Colonic mucosa (tissue), 4 donors: ENCODE results near the gene KMT2C. TPM values are rescaled to one million over a fixed set of nuclear protein-coding genes. Genes with fewer than 3 reads are reported as not detected.
"Not testable (repeated sequence)": the region's sequence is repeated elsewhere in the genome, so short reads cannot be mapped to it uniquely, and the experiment has no call there.

Experiments used
- DNase-seq: peaks from one replicate; pipeline ENCODE4 v3.0.0-alpha.2; 2020
- H3K27ac ChIP-seq: fragments of 200-600 bp; one replicate; pipeline ENCODE4 v1.8.0; 2021
- H3K27me3 ChIP-seq: fragments of 200-600 bp; one replicate; pipeline ENCODE4 v1.8.0; 2021
- H3K36me3 ChIP-seq: fragments of 200-600 bp; one replicate; pipeline ENCODE4 v1.8.0; 2021
- H3K4me1 ChIP-seq: fragments of 200-600 bp; one replicate; pipeline ENCODE4 v1.8.0; 2021; ENCODE audit warnings: mild to moderate bottlenecking
- H3K4me3 ChIP-seq: fragments of 200-600 bp; one replicate; pipeline ENCODE4 v1.8.0; 2021
- H3K9ac ChIP-seq, 2 donors: one replicate each; pipeline ENCODE4 v1.7.0; 2013; ENCODE audit warnings: control low read depth in 2 of 2, low read depth in 2 of 2, low read length in 2 of 2
- H3K9me3 ChIP-seq: fragments of 200-600 bp; one replicate; pipeline ENCODE4 v1.8.0; 2021
- CTCF ChIP-seq: fragments of 200-600 bp; IDR thresholded peaks from one replicate; pipeline ENCODE4 v1.8.0; 2022; ENCODE audit warnings: antibody characterized with exemption, mild to moderate bottlenecking
- intact Hi-C: fragments of 100-400 bp; cut with DNase I; formaldehyde crosslinking; loops from one replicate; pipeline ENCODE4 v1.14.1; 2022
- total RNA-seq, 2 donors: library from RNA; stranded (reverse); fragmentation: NEBNext Ultra II Directional in 1 of 2; extraction: Animal tissue kit (Norgen Biotek cat#: 25700) in 1 of 2; gene quantifications; one replicate each; pipeline ENCODE4 v1.2.1, GENCODE V29; 2021
- donor health status: healthy.
- donor health status: DM: no; HTN: no; CAD: no.
- donor health status: DM: no; HTN: no; CAD: no.

The KMT2C gene
- total RNA-seq, 2 donors from 2014 or later: 70.9 to 73.3 TPM

GRCh38 chr7:152383341-152384234 is 52.2 kb downstream of the KMT2C start:
- no peak overlapping the region for H3K27ac ChIP-seq
- intact Hi-C loops: no loop called here
- no peak overlapping the region for H3K4me3 ChIP-seq
- no peaks in the 10 kb centered on the region for H3K36me3 ChIP-seq
- no peaks in the 10 kb centered on the region for H3K9me3 ChIP-seq
- TF ChIP-seq CTCF: no peak
- no peak overlapping the region for H3K9ac ChIP-seq
- H3K4me1 ChIP-seq: peaks cover 8% of the 10 kb centered on the region
- H3K27me3 ChIP-seq: no peaks in the 10 kb centered on the region
- no peak for DNase-seq

GRCh38 chr7:152382244-152382643 is 53.6 kb downstream of the KMT2C start:
- no peak for TF ChIP-seq CTCF
- H3K4me1 ChIP-seq: peaks cover 8% of the 10 kb centered on the region
- H3K4me3 ChIP-seq: no peak overlapping the region
- H3K36me3 ChIP-seq: no peaks in the 10 kb centered on the region
- H3K9ac ChIP-seq: no peak overlapping the region
- H3K27me3 ChIP-seq: no peaks in the 10 kb centered on the region
- DNase-seq: no peak
- intact Hi-C loops: no loop called here
- no peak overlapping the region for H3K27ac ChIP-seq
- no peaks in the 10 kb centered on the region for H3K9me3 ChIP-seq

- H3K27ac ChIP-seq, H3K36me3 ChIP-seq, DNase-seq, H3K9me3 ChIP-seq, H3K4me3 ChIP-seq, H3K9ac ChIP-seq, H3K27me3 ChIP-seq, H3K4me1 ChIP-seq, intact Hi-C loops: not testable (repeated sequence)
These were observed 54.7 kb downstream of the KMT2C start for GRCh38 chr7:152380931-152381578.

GRCh38 chr7:152378497-152378896 is 57.3 kb downstream of the KMT2C start:
- intact Hi-C loops, H3K9ac ChIP-seq, H3K27me3 ChIP-seq, H3K9me3 ChIP-seq, H3K27ac ChIP-seq, H3K4me3 ChIP-seq, H3K36me3 ChIP-seq, DNase-seq, H3K4me1 ChIP-seq: not testable (repeated sequence)

- intact Hi-C loops, H3K27ac ChIP-seq, H3K27me3 ChIP-seq, H3K9me3 ChIP-seq, H3K4me3 ChIP-seq, H3K4me1 ChIP-seq, H3K36me3 ChIP-seq, H3K9ac ChIP-seq, DNase-seq: not testable (repeated sequence)
These were observed 58.9 kb downstream of the KMT2C start for GRCh38 chr7:152376716-152377484.

GRCh38 chr7:152370297-152370696 is 65.5 kb downstream of the KMT2C start:
- H3K27ac ChIP-seq: no peak overlapping the region
- H3K27me3 ChIP-seq: no peaks in the 10 kb centered on the region
- no peak overlapping the region for H3K4me3 ChIP-seq
- DNase-seq: no peak
- no peak overlapping the region for H3K9ac ChIP-seq
- no peaks in the 10 kb centered on the region for H3K9me3 ChIP-seq
- TF ChIP-seq CTCF: no peak
- H3K4me1 ChIP-seq: no peaks in the 10 kb centered on the region
- no peaks in the 10 kb centered on the region for H3K36me3 ChIP-seq
- intact Hi-C loops: no loop called here
